ENCODE data around the gene MMP24OS.

DNA sequence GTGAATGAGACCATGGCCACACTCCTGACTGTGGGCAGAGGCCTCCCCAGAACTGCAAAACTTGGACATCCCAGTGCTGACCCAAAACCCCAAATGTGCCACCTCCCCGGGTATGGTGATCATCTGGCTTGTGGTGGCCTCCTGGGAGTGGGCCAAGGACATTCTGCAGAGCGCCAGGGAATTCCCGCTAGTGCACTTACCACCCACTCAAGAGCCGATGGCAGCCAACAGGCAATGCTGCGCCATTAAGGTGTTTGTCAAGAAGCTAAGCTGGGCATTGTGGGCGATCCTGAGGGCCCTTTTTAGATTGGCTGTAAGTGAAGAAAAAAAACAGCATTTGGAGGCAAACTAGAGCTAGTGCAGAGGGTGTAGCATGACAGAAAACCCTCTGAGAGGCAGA lies 42.0 kb downstream of the MMP24OS start:
- TF ChIP-seq, protein P1, sequence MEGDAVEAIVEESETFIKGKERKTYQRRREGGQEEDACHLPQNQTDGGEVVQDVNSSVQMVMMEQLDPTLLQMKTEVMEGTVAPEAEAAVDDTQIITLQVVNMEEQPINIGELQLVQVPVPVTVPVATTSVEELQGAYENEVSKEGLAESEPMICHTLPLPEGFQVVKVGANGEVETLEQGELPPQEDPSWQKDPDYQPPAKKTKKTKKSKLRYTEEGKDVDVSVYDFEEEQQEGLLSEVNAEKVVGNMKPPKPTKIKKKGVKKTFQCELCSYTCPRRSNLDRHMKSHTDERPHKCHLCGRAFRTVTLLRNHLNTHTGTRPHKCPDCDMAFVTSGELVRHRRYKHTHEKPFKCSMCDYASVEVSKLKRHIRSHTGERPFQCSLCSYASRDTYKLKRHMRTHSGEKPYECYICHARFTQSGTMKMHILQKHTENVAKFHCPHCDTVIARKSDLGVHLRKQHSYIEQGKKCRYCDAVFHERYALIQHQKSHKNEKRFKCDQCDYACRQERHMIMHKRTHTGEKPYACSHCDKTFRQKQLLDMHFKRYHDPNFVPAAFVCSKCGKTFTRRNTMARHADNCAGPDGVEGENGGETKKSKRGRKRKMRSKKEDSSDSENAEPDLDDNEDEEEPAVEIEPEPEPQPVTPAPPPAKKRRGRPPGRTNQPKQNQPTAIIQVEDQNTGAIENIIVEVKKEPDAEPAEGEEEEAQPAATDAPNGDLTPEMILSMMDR (conservative IDR thresholded peaks at IDR 0.05 in 1 of 2, IDR thresholded peaks at IDR 0.05 in 1 of 2; ENCODE audit: extremely low read depth in 1 of 2, insufficient read depth in 1 of 2, low read depth in 1 of 2, low read length in 2 of 2) = no peak
- no peak for TF ChIP-seq EZH2 (IDR thresholded peaks at IDR 0.05; ENCODE audit: borderline replicate concordance, low read length)

Data from mammary epithelial cell (primary cell).